ENCODE data around the gene SCAF4. TPM values are rescaled to one million over a fixed set of nuclear protein-coding genes. Genes with fewer than 3 reads are reported as not detected.

SCAF4 gene
- polyA plus RNA-seq, 1 of the 3 experiments (the other 2 are of a cell fraction): 8.5 TPM

- no peaks in the 10 kb centered on the region for H3F3A ChIP-seq (replicated peaks; ENCODE audit: insufficient read depth)
- DNase-seq: no peak
- ChIA-PET POLR2A (no interaction called here), CTCF (interaction anchor here (0.6 to 1.8 kb wide), 6 partner anchors 10 to 487 kb away, joined by 3 to 7 read pairs (median 4); no protein-coding TSS in a partner anchor)
- H3K27ac ChIP-seq (ENCODE audit: low read depth in 2 of 2, low read length in 1 of 2): no peak overlapping the region
- no peaks in the 10 kb centered on the region for H3K36me3 ChIP-seq (replicated peaks in 1 of 2; ENCODE audit: control insufficient read depth in 1 of 2, insufficient read depth in 2 of 2, low read length in 1 of 2)
- no peak overlapping the region for H3K9ac ChIP-seq
- no peaks in the 10 kb centered on the region for H3K9me3 ChIP-seq
- no peak overlapping the region for H2AFZ ChIP-seq (ENCODE audit: low read depth)
- no peaks in the 10 kb centered on the region for H3K79me2 ChIP-seq (ENCODE audit: insufficient read depth)
- 50% methylated on average over 3 of the region's 3 CpGs for WGBS (ENCODE audit: low lambda C conversion rate)
- H3K4me1 ChIP-seq (ENCODE audit: control insufficient read depth in 1 of 2, insufficient read depth in 2 of 2, low read depth in 1 of 2, low read length in 1 of 2): no peaks in the 10 kb centered on the region
- H3K4me2 ChIP-seq: no peak overlapping the region
- H3K9me2 ChIP-seq: no peaks in the 10 kb centered on the region
- TF ChIP-seq FOSL2 (IDR thresholded peaks at IDR 0.05; ENCODE audit: borderline replicate concordance, low read depth) (no peak), FOXJ3 (CRISPR knock-in tag; IDR thresholded peaks at IDR 0.05) (no peak), MXI1 (IDR thresholded peaks at IDR 0.05; ENCODE audit: low read depth, low read length) (no peak), RXRA (IDR thresholded peaks at IDR 0.05; ENCODE audit: borderline replicate concordance, low read depth) (no peak), POLR2AphosphoS5 (IDR thresholded peaks at IDR 0.05; ENCODE audit: low read depth, low read length) (no peak), RAD21 (IDR thresholded peaks at IDR 0.05; ENCODE audit: low read length) (no peak), EZH2phosphoT487 (IDR thresholded peaks at IDR 0.05; ENCODE audit: borderline replicate concordance, low read depth) (no peak), TCF12 (IDR thresholded peaks at IDR 0.05) (no peak), NRF1 (IDR thresholded peaks at IDR 0.05; ENCODE audit: low read depth, low read length) (no peak), SIN3A (IDR thresholded peaks at IDR 0.05; ENCODE audit: borderline replicate concordance, low read depth, low read length) (no peak)
- H3K27me3 ChIP-seq (ENCODE audit: insufficient read depth): no peaks in the 10 kb centered on the region
- H4K20me1 ChIP-seq (ENCODE audit: insufficient read depth): no peaks in the 10 kb centered on the region
- no peak overlapping the region for H3K4me3 ChIP-seq (ENCODE audit: low read depth in 2 of 2, low read length in 1 of 2)
Observed at GRCh38 chr21:31771685-31772084, 39.8 kb upstream of the SCAF4 start.

- Histone ChIP-seq H2AFZ (ENCODE audit: low read depth) (no peak overlapping the region), H3K4me2 (no peak overlapping the region), H3K4me3 (ENCODE audit: low read depth in 2 of 2, low read length in 1 of 2) (no peak overlapping the region), H3K79me2 (ENCODE audit: insufficient read depth) (no peaks in the 10 kb centered on the region), H3K9me2 (no peaks in the 10 kb centered on the region), H3F3A (replicated peaks; ENCODE audit: insufficient read depth) (no peaks in the 10 kb centered on the region), H3K27ac (ENCODE audit: low read depth in 2 of 2, low read length in 1 of 2) (no peak overlapping the region), H3K36me3 (replicated peaks in 1 of 2; ENCODE audit: control insufficient read depth in 1 of 2, insufficient read depth in 2 of 2, low read length in 1 of 2) (no peaks in the 10 kb centered on the region), H3K27me3 (ENCODE audit: insufficient read depth) (no peaks in the 10 kb centered on the region), H3K4me1 (ENCODE audit: control insufficient read depth in 1 of 2, insufficient read depth in 2 of 2, low read depth in 1 of 2, low read length in 1 of 2) (no peaks in the 10 kb centered on the region), H3K9me3 (no peaks in the 10 kb centered on the region), H3K9ac (no peak overlapping the region), H4K20me1 (ENCODE audit: insufficient read depth) (no peaks in the 10 kb centered on the region)
- POLR2A ChIA-PET: no interaction called here
- no peak for DNase-seq
- no peak for TF ChIP-seq RXRA (IDR thresholded peaks at IDR 0.05; ENCODE audit: borderline replicate concordance, low read depth)
- TF ChIP-seq TEAD4 (IDR thresholded peaks at IDR 0.05; ENCODE audit: borderline replicate concordance, insufficient read depth): no peak
- no peak for TF ChIP-seq IRF3 (IDR thresholded peaks at IDR 0.05; ENCODE audit: low read depth, low read length)
- TF ChIP-seq RFX5 (IDR thresholded peaks at IDR 0.05; ENCODE audit: low read length): no peak
- TF ChIP-seq, protein P1, sequence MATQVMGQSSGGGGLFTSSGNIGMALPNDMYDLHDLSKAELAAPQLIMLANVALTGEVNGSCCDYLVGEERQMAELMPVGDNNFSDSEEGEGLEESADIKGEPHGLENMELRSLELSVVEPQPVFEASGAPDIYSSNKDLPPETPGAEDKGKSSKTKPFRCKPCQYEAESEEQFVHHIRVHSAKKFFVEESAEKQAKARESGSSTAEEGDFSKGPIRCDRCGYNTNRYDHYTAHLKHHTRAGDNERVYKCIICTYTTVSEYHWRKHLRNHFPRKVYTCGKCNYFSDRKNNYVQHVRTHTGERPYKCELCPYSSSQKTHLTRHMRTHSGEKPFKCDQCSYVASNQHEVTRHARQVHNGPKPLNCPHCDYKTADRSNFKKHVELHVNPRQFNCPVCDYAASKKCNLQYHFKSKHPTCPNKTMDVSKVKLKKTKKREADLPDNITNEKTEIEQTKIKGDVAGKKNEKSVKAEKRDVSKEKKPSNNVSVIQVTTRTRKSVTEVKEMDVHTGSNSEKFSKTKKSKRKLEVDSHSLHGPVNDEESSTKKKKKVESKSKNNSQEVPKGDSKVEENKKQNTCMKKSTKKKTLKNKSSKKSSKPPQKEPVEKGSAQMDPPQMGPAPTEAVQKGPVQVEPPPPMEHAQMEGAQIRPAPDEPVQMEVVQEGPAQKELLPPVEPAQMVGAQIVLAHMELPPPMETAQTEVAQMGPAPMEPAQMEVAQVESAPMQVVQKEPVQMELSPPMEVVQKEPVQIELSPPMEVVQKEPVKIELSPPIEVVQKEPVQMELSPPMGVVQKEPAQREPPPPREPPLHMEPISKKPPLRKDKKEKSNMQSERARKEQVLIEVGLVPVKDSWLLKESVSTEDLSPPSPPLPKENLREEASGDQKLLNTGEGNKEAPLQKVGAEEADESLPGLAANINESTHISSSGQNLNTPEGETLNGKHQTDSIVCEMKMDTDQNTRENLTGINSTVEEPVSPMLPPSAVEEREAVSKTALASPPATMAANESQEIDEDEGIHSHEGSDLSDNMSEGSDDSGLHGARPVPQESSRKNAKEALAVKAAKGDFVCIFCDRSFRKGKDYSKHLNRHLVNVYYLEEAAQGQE (IDR thresholded peaks at IDR 0.05; ENCODE audit: low read depth, low read length): no peak
- TF ChIP-seq MXI1 (IDR thresholded peaks at IDR 0.05; ENCODE audit: low read depth, low read length): no peak
- 89% methylated on average over 1 of the region's 1 CpG for WGBS (ENCODE audit: low lambda C conversion rate)
- CTCF ChIA-PET: no interaction called here
Observed at GRCh38 chr21:31768710-31769109, 36.8 kb upstream of the SCAF4 start.

All from SK-N-SH (cell line).